HG03039 (cell line): Measurements from ENCODE around the gene GULP1.
"Not testable (repeated sequence)": the region's sequence is repeated elsewhere in the genome, so short reads cannot be mapped to it uniquely, and the experiment has no call there.

Source experiments
- ATAC-seq: cut with Tn5 transposase; IDR thresholded peaks from one replicate; pipeline ENCODE4 v1.9.1; 2021; ENCODE audit warnings: mild to moderate bottlenecking, moderate library complexity; ENCODE audit not compliant: unreplicated experiment

GULP1 gene

GRCh38 chr2:188292348-188293239 is 920 bp downstream of the GULP1 start:
- no peak for ATAC-seq

GRCh38 chr2:188293601-188294351 is 2.1 kb downstream of the GULP1 start:
- ATAC-seq: no peak

GRCh38 chr2:188294352-188294926 is 2.8 kb downstream of the GULP1 start:
- ATAC-seq: no peak

GRCh38 chr2:188295067-188295685 is 3.5 kb downstream of the GULP1 start:
- no peak for ATAC-seq

- no peak for ATAC-seq
Measured at GRCh38 chr2:188297978-188298377, 6.3 kb downstream of the GULP1 start.

- not testable (repeated sequence) for ATAC-seq
Measured at GRCh38 chr2:188298937-188299371, 7.3 kb downstream of the GULP1 start.

GRCh38 chr2:188303363-188304031 is 11.8 kb downstream of the GULP1 start:
- no peak for ATAC-seq

- no peak for ATAC-seq
Measured at GRCh38 chr2:188305271-188305670, 13.6 kb downstream of the GULP1 start.

GRCh38 chr2:188306271-188306670 is 14.6 kb downstream of the GULP1 start:
- ATAC-seq: no peak

- ATAC-seq: no peak
Measured at GRCh38 chr2:188307850-188308283, 16.2 kb downstream of the GULP1 start.

- no peak for ATAC-seq
Measured at GRCh38 chr2:188308483-188308882, 16.8 kb downstream of the GULP1 start.

- ATAC-seq: no peak
Measured at GRCh38 chr2:188309364-188309763, 17.7 kb downstream of the GULP1 start.

GRCh38 chr2:188314314-188315054 is 22.8 kb downstream of the GULP1 start:
- no peak for ATAC-seq

- no peak for ATAC-seq
Measured at GRCh38 chr2:188315750-188316149, 24.1 kb downstream of the GULP1 start.

GRCh38 chr2:188316342-188316741 is 24.7 kb downstream of the GULP1 start:
- ATAC-seq: no peak

GRCh38 chr2:188316791-188317423 is 25.2 kb downstream of the GULP1 start:
- no peak for ATAC-seq

- no peak for ATAC-seq
Measured at GRCh38 chr2:188318161-188318749, 26.6 kb downstream of the GULP1 start.

GRCh38 chr2:188319838-188320237 is 28.2 kb downstream of the GULP1 start:
- ATAC-seq: no peak

GRCh38 chr2:188320861-188321260 is 29.2 kb downstream of the GULP1 start:
- ATAC-seq: no peak
